ENCODE data around the gene OR9Q2. TPM values are rescaled to one million over a fixed set of nuclear protein-coding genes. Genes with fewer than 3 reads are reported as not detected.

Gene OR9Q2
- total and polyA plus RNA-seq, 2 of the 13 experiments (the other 11 are each of a cell fraction or from before 2014, with no cell fraction given): not detected

- H2AFZ ChIP-seq (ENCODE audit: low read length): no peak overlapping the region
- no peaks in the 10 kb centered on the region for H3K27me3 ChIP-seq (ENCODE audit: control insufficient read depth in 1 of 2, insufficient read depth in 2 of 2, low read length in 2 of 2)
- no peak overlapping the region for H3K27ac ChIP-seq (ENCODE audit: extremely low read length, insufficient read depth, low read length)
- no peak for TF ChIP-seq SMARCC2 (IDR thresholded peaks at IDR 0.05)
- TF ChIP-seq RAD21 (CRISPR knock-in tag; IDR thresholded peaks at IDR 0.05): no peak
- TF ChIP-seq, protein P1, sequence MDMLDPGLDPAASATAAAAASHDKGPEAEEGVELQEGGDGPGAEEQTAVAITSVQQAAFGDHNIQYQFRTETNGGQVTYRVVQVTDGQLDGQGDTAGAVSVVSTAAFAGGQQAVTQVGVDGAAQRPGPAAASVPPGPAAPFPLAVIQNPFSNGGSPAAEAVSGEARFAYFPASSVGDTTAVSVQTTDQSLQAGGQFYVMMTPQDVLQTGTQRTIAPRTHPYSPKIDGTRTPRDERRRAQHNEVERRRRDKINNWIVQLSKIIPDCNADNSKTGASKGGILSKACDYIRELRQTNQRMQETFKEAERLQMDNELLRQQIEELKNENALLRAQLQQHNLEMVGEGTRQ (IDR thresholded peaks at IDR 0.05; ENCODE audit: low read depth, low read length): no peak
- TF ChIP-seq, protein P1 (CRISPR knock-in tag; IDR thresholded peaks at IDR 0.05; ENCODE audit: borderline replicate concordance): no peak
- H3K9me3 ChIP-seq (ENCODE audit: low read length): no peaks in the 10 kb centered on the region
- ChIA-PET CTCF (ENCODE audit: low intra/inter-chr PET ratio, low total read pairs) (no interaction called here), POLR2A (no interaction called here)
- H3K36me3 ChIP-seq (replicated peaks in 1 of 2; ENCODE audit: control insufficient read depth in 1 of 2, insufficient read depth in 2 of 2, low read length in 2 of 2): no peaks in the 10 kb centered on the region
- H3K79me2 ChIP-seq (ENCODE audit: insufficient read depth, low read length): no peaks in the 10 kb centered on the region
- no peaks in the 10 kb centered on the region for H4K20me1 ChIP-seq (ENCODE audit: insufficient read depth, low read length)
- FAIRE-seq (no peak), ATAC-seq (no peak), DNase-seq (ENCODE audit: low spot score) (no peak)
- no peak overlapping the region for H3K9ac ChIP-seq (ENCODE audit: insufficient read depth, low read depth, low read length)
- BruUV-seq (replicated peaks): no TSS peak
- no peaks in the 10 kb centered on the region for H3K4me1 ChIP-seq (ENCODE audit: insufficient read depth, low read length)
- 29% methylated on average over 1 of the region's 1 CpG for WGBS (ENCODE audit: low lambda C conversion rate)
- H3K4me2 ChIP-seq (ENCODE audit: low read depth, low read length): no peak overlapping the region
- in situ Hi-C loops (cut with HindIII; ENCODE audit: extremely low pct_ligation_motif_present, low pct_unique_long_range_greater_than_20kb): no loop called here
- no peak overlapping the region for H3K4me3 ChIP-seq (replicated peaks in 1 of 3; ENCODE audit: insufficient read depth in 1 of 3, low read depth in 2 of 3, low read length in 3 of 3)
- intact Hi-C loops (cut with micrococcal nuclease; ENCODE audit: unreplicated experiment): no loop called here
Measured at GRCh38 chr11:58142761-58143160, 46.1 kb upstream of the OR9Q2 start.

GRCh38 chr11:58152781-58153180 is 36.1 kb upstream of the OR9Q2 start:
- no peaks in the 10 kb centered on the region for H3K27me3 ChIP-seq (ENCODE audit: control insufficient read depth in 1 of 2, insufficient read depth in 2 of 2, low read length in 2 of 2)
- ChIA-PET CTCF (ENCODE audit: low intra/inter-chr PET ratio, low total read pairs) (no interaction called here), POLR2A (no interaction called here)
- no peaks in the 10 kb centered on the region for H3K79me2 ChIP-seq (ENCODE audit: insufficient read depth, low read length)
- BruUV-seq (replicated peaks): no TSS peak
- no peak overlapping the region for H3K27ac ChIP-seq (ENCODE audit: extremely low read length, insufficient read depth, low read length)
- TF ChIP-seq RERE (CRISPR knock-in tag; IDR thresholded peaks at IDR 0.05; ENCODE audit: low read depth): no peak
- TF ChIP-seq ZNF34 (CRISPR knock-in tag; IDR thresholded peaks at IDR 0.05; ENCODE audit: borderline replicate concordance): no peak
- no peak for TF ChIP-seq ZKSCAN8 (CRISPR knock-in tag; IDR thresholded peaks at IDR 0.05; ENCODE audit: borderline replicate concordance)
- TF ChIP-seq, protein P2, sequence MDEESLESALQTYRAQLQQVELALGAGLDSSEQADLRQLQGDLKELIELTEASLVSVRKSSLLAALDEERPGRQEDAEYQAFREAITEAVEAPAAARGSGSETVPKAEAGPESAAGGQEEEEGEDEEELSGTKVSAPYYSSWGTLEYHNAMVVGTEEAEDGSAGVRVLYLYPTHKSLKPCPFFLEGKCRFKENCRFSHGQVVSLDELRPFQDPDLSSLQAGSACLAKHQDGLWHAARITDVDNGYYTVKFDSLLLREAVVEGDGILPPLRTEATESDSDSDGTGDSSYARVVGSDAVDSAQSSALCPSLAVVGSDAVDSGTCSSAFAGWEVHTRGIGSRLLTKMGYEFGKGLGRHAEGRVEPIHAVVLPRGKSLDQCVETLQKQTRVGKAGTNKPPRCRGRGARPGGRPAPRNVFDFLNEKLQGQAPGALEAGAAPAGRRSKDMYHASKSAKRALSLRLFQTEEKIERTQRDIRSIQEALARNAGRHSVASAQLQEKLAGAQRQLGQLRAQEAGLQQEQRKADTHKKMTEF (CRISPR knock-in tag; IDR thresholded peaks at IDR 0.05): no peak
- no peak overlapping the region for H3K4me3 ChIP-seq (replicated peaks in 1 of 3; ENCODE audit: insufficient read depth in 1 of 3, low read depth in 2 of 3, low read length in 3 of 3)
- no peak overlapping the region for H3K9ac ChIP-seq (ENCODE audit: insufficient read depth, low read depth, low read length)
- intact Hi-C loops (cut with micrococcal nuclease; ENCODE audit: unreplicated experiment) (no loop called here), in situ Hi-C loops (cut with HindIII; ENCODE audit: extremely low pct_ligation_motif_present, low pct_unique_long_range_greater_than_20kb) (loop anchor here (25.0 kb wide), 1 partner anchor 335 kb away; no protein-coding TSS in a partner anchor)
- H2AFZ ChIP-seq (ENCODE audit: low read length): no peak overlapping the region
- ATAC-seq: no peak
- 59% methylated on average over 3 of the region's 3 CpGs for WGBS (ENCODE audit: low lambda C conversion rate)
- no peaks in the 10 kb centered on the region for H3K36me3 ChIP-seq (replicated peaks in 1 of 2; ENCODE audit: control insufficient read depth in 1 of 2, insufficient read depth in 2 of 2, low read length in 2 of 2)
- H3K9me3 ChIP-seq (ENCODE audit: low read length): no peaks in the 10 kb centered on the region
- no peak for FAIRE-seq
- no peaks in the 10 kb centered on the region for H4K20me1 ChIP-seq (ENCODE audit: insufficient read depth, low read length)
- H3K4me2 ChIP-seq (ENCODE audit: low read depth, low read length): no peak overlapping the region
- no peak for DNase-seq (ENCODE audit: low spot score)
- peaks cover 10% of the 10 kb centered on the region; the same call in 1 of the 2 replicates for H3K4me1 ChIP-seq (ENCODE audit: insufficient read depth, low read length)

Data from HepG2 (cell line).